ENCODE results near the gene AGBL4.

AGBL4 gene

GRCh38 chr1:49523764-49524163 lies 500.0 kb downstream of the AGBL4 start:
- ChIA-PET CTCF (no interaction called here), POLR2A (no interaction called here)
- DNase-seq (ENCODE audit: extremely low spot score) = no peak
- TF ChIP-seq CTCF (IDR thresholded peaks at IDR 0.05; ENCODE audit: control extremely low read depth, extremely low read depth, low read depth, missing control alignments) = no peak

GRCh38 chr1:49466961-49467360 lies 556.8 kb downstream of the AGBL4 start:
- no peak for TF ChIP-seq CTCF (IDR thresholded peaks at IDR 0.05; ENCODE audit: control extremely low read depth, extremely low read depth, low read depth, missing control alignments)
- DNase-seq (ENCODE audit: extremely low spot score) = no peak
- ChIA-PET CTCF (no interaction called here), POLR2A (no interaction called here)

- POLR2A ChIA-PET = no interaction called here
- no peak for TF ChIP-seq CTCF (IDR thresholded peaks at IDR 0.05; ENCODE audit: control extremely low read depth, extremely low read depth, low read depth, missing control alignments)
- CTCF ChIA-PET = interaction anchor here (1.4 kb wide), 1 partner anchor 56 kb away, joined by 4 read pairs; no protein-coding TSS in a partner anchor
- DNase-seq (ENCODE audit: extremely low spot score) = no peak
These were observed 558.1 kb downstream of the AGBL4 start for GRCh38 chr1:49465486-49466185.

GRCh38 chr1:49448200-49448599 lies 575.6 kb downstream of the AGBL4 start:
- no peak for DNase-seq (ENCODE audit: extremely low spot score)
- ChIA-PET CTCF (no interaction called here), POLR2A (no interaction called here)
- no peak for TF ChIP-seq CTCF (IDR thresholded peaks at IDR 0.05; ENCODE audit: control extremely low read depth, extremely low read depth, low read depth, missing control alignments)

GRCh38 chr1:49436865-49437264 lies 586.9 kb downstream of the AGBL4 start:
- POLR2A ChIA-PET = no interaction called here
- CTCF ChIA-PET = interaction anchor here (1.3 to 1.6 kb wide), 2 partner anchors 10 to 14 kb away, joined by 3 to 4 read pairs; no protein-coding TSS in a partner anchor
- DNase-seq (ENCODE audit: extremely low spot score) = no peak
- no peak for TF ChIP-seq CTCF (IDR thresholded peaks at IDR 0.05; ENCODE audit: control extremely low read depth, extremely low read depth, low read depth, missing control alignments)

- DNase-seq (ENCODE audit: extremely low spot score) = no peak
- POLR2A ChIA-PET = no interaction called here
- CTCF ChIA-PET = interaction anchor here (1.5 to 1.7 kb wide), 2 partner anchors 9 to 15 kb away, joined by 3 to 4 read pairs; no protein-coding TSS in a partner anchor
- no peak for TF ChIP-seq CTCF (IDR thresholded peaks at IDR 0.05; ENCODE audit: control extremely low read depth, extremely low read depth, low read depth, missing control alignments)
These were observed 588.5 kb downstream of the AGBL4 start for GRCh38 chr1:49435291-49435690.

All from GM10248 (cell line).